Measurements from ENCODE around the gene PSMC5.
"Not testable (repeated sequence)": the region's sequence is repeated elsewhere in the genome, so short reads cannot be mapped to it uniquely, and the experiment has no call there.

The PSMC5 gene

GRCh38 chr17:63841350-63842172 is 14.3 kb downstream of the PSMC5 start:
- DNase-seq, result no peak

- no peak for DNase-seq
These were observed 14.9 kb downstream of the PSMC5 start for GRCh38 chr17:63842173-63842539.

GRCh38 chr17:63842540-63843386 is 15.5 kb downstream of the PSMC5 start, which contains the start of gene SMARCD2:
Gene SMARCD2 (minus strand): TSS chr17:63842685. CDS start chr17:63842674, 11 bp downstream.
- DNase-seq, result peak; percentile 94

GRCh38 chr17:63843387-63843888 is 16.2 kb downstream of the PSMC5 start:
- DNase-seq, result not testable (repeated sequence)

GRCh38 chr17:63843910-63844677 is 16.9 kb downstream of the PSMC5 start:
- DNase-seq, result no peak

- DNase-seq, result no peak
These were observed 18.3 kb downstream of the PSMC5 start for GRCh38 chr17:63845509-63845908.

GRCh38 chr17:63847525-63848249 is 20.5 kb downstream of the PSMC5 start:
- no peak for DNase-seq

- DNase-seq, result no peak
These were observed 21.8 kb downstream of the PSMC5 start for GRCh38 chr17:63848834-63849689.

- no peak for DNase-seq
These were observed 23.2 kb downstream of the PSMC5 start for GRCh38 chr17:63850401-63850800.

- DNase-seq, result no peak
These were observed 26.0 kb downstream of the PSMC5 start for GRCh38 chr17:63853260-63853659.

GRCh38 chr17:63854709-63855108 is 27.5 kb downstream of the PSMC5 start:
- no peak for DNase-seq

- no peak for DNase-seq
These were observed 28.0 kb downstream of the PSMC5 start for GRCh38 chr17:63855185-63855584.

GRCh38 chr17:63856425-63856824 is 29.2 kb downstream of the PSMC5 start:
- not testable (repeated sequence) for DNase-seq

GRCh38 chr17:63859257-63859656 is 32.0 kb downstream of the PSMC5 start:
- no peak for DNase-seq

GRCh38 chr17:63866625-63867024 is 39.4 kb downstream of the PSMC5 start:
- not testable (repeated sequence) for DNase-seq

GRCh38 chr17:63869491-63870291 is 42.5 kb downstream of the PSMC5 start:
- DNase-seq, result not testable (repeated sequence)

GRCh38 chr17:63870292-63870665 is 43.0 kb downstream of the PSMC5 start:
- not testable (repeated sequence) for DNase-seq

- not testable (repeated sequence) for DNase-seq
These were observed 44.6 kb downstream of the PSMC5 start for GRCh38 chr17:63871646-63872365.

- not testable (repeated sequence) for DNase-seq
These were observed 46.3 kb downstream of the PSMC5 start, which contains the start of gene CSH2 for GRCh38 chr17:63873577-63873976. Gene CSH2 (minus strand): TSS chr17:63873677. CDS start chr17:63873614, 63 bp downstream.
